Measurements from ENCODE around the gene OTULIN.

DNA sequence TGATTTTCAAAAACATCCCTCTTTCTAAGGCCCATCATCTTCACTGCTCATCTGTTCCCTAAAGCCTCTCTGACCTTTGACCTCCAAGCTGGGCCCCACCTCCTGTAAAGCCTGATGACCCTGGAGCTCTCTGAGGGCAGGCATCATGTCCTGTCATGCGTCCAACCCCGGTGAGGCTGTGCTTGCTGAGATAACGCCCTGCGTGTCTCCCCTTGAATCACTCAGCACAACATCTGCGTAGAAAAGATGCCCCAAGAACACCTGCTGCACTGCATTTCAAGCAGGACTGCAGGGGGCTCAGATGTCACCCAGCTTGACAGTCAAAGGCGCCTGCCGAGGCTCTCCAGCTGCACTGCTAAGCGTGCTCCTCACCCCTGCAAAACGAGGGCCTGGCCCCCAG lies 78.0 kb downstream of the OTULIN start:
- TF ChIP-seq ELF4 (IDR thresholded peaks at IDR 0.05) (no peak), SUZ12 (IDR thresholded peaks at IDR 0.05) (no peak), FOXK2 (IDR thresholded peaks at IDR 0.05) (no peak), ZNF384 (IDR thresholded peaks at IDR 0.05) (no peak), FOXA1 (IDR thresholded peaks at IDR 0.05) (no peak), FOXM1 (IDR thresholded peaks at IDR 0.05; ENCODE audit: borderline replicate concordance) (no peak)
